Stimulated activated naive CD8-positive, alpha-beta T cell treated with anti-CD3 and anti-CD28 coated beads, Interleukin-15, Interleukin-2, amounts not matched to agents 100 ng/mL and 50 ng/mL, for 24 hours (primary cell): ENCODE measurements around the gene MARCO.

ENCODE experiments used
- H3K27ac Mint-ChIP-seq: one replicate; pipeline ENCODE4 v1.8.0; 2021; ENCODE audit warnings: mild to moderate bottlenecking, mixed read lengths
- H3K27me3 Mint-ChIP-seq: one replicate; pipeline ENCODE4 v1.8.0; 2021; ENCODE audit warnings: mixed read lengths
- H3K36me3 Mint-ChIP-seq: one replicate; pipeline ENCODE4 v1.8.0; 2021; ENCODE audit warnings: low read depth, mixed read lengths
- H3K4me1 Mint-ChIP-seq: one replicate; pipeline ENCODE4 v1.8.0; 2021; ENCODE audit warnings: low read depth, mixed read lengths
- H3K4me3 Mint-ChIP-seq: one replicate; pipeline ENCODE4 v1.8.0; 2021; ENCODE audit warnings: mild to moderate bottlenecking, mixed read lengths
- H3K9me3 Mint-ChIP-seq: one replicate; pipeline ENCODE4 v1.8.0; 2021; ENCODE audit warnings: mixed read lengths

MARCO gene

GRCh38 chr2:118914721-118915453 is 27.1 kb upstream of the MARCO start:
- Mint-ChIP-seq H3K36me3 (no peaks in the 10 kb centered on the region), H3K4me1 (no peaks in the 10 kb centered on the region), H3K27ac (no peak overlapping the region), H3K4me3 (no peak overlapping the region), H3K9me3 (no peaks in the 10 kb centered on the region), H3K27me3 (no peaks in the 10 kb centered on the region)

GRCh38 chr2:118918017-118918416 is 24.0 kb upstream of the MARCO start:
- H3K9me3 Mint-ChIP-seq, result no peaks in the 10 kb centered on the region
- H3K27ac Mint-ChIP-seq, result no peak overlapping the region
- no peaks in the 10 kb centered on the region for H3K4me1 Mint-ChIP-seq
- H3K36me3 Mint-ChIP-seq, result no peaks in the 10 kb centered on the region
- H3K27me3 Mint-ChIP-seq, result no peaks in the 10 kb centered on the region
- H3K4me3 Mint-ChIP-seq, result no peak overlapping the region

- Mint-ChIP-seq H3K4me3 (no peak overlapping the region), H3K27me3 (peaks cover 6% of the 10 kb centered on the region), H3K36me3 (no peaks in the 10 kb centered on the region), H3K4me1 (no peaks in the 10 kb centered on the region), H3K9me3 (no peaks in the 10 kb centered on the region), H3K27ac (no peak overlapping the region)
These were observed 20.3 kb upstream of the MARCO start for GRCh38 chr2:118921646-118922045.

- Mint-ChIP-seq H3K9me3 (no peaks in the 10 kb centered on the region), H3K36me3 (no peaks in the 10 kb centered on the region), H3K27me3 (peaks cover 6% of the 10 kb centered on the region), H3K27ac (no peak overlapping the region), H3K4me3 (no peak overlapping the region), H3K4me1 (no peaks in the 10 kb centered on the region)
These were observed 19.7 kb upstream of the MARCO start for GRCh38 chr2:118922254-118922653.

- Mint-ChIP-seq H3K4me3 (no peak overlapping the region), H3K9me3 (no peaks in the 10 kb centered on the region), H3K4me1 (no peaks in the 10 kb centered on the region), H3K36me3 (no peaks in the 10 kb centered on the region), H3K27me3 (peaks cover 6% of the 10 kb centered on the region), H3K27ac (no peak overlapping the region)
These were observed 18.6 kb upstream of the MARCO start for GRCh38 chr2:118923371-118923770.

GRCh38 chr2:118925476-118925875 is 16.5 kb upstream of the MARCO start:
- H3K27ac Mint-ChIP-seq, result no peak overlapping the region
- no peaks in the 10 kb centered on the region for H3K36me3 Mint-ChIP-seq
- peaks cover 11% of the 10 kb centered on the region for H3K9me3 Mint-ChIP-seq
- no peaks in the 10 kb centered on the region for H3K4me1 Mint-ChIP-seq
- no peak overlapping the region for H3K4me3 Mint-ChIP-seq
- peaks cover 6% of the 10 kb centered on the region for H3K27me3 Mint-ChIP-seq

GRCh38 chr2:118925981-118926380 is 16.0 kb upstream of the MARCO start:
- H3K36me3 Mint-ChIP-seq, result no peaks in the 10 kb centered on the region
- no peak overlapping the region for H3K27ac Mint-ChIP-seq
- no peaks in the 10 kb centered on the region for H3K4me1 Mint-ChIP-seq
- H3K9me3 Mint-ChIP-seq, result peaks cover 15% of the 10 kb centered on the region
- H3K27me3 Mint-ChIP-seq, result peaks cover 6% of the 10 kb centered on the region
- H3K4me3 Mint-ChIP-seq, result no peak overlapping the region

GRCh38 chr2:118929059-118929458 is 12.9 kb upstream of the MARCO start:
- peaks cover 8% of the 10 kb centered on the region for H3K36me3 Mint-ChIP-seq
- peaks cover 24% of the 10 kb centered on the region for H3K9me3 Mint-ChIP-seq
- H3K27ac Mint-ChIP-seq, result no peak overlapping the region
- H3K4me1 Mint-ChIP-seq, result no peaks in the 10 kb centered on the region
- H3K27me3 Mint-ChIP-seq, result peaks cover 4% of the 10 kb centered on the region
- no peak overlapping the region for H3K4me3 Mint-ChIP-seq

GRCh38 chr2:118932949-118933348 is 9.0 kb upstream of the MARCO start:
- Mint-ChIP-seq H3K4me1 (no peaks in the 10 kb centered on the region), H3K9me3 (peaks cover 24% of the 10 kb centered on the region), H3K4me3 (no peak overlapping the region), H3K27me3 (peaks cover 4% of the 10 kb centered on the region), H3K36me3 (peaks cover 8% of the 10 kb centered on the region), H3K27ac (no peak overlapping the region)

GRCh38 chr2:118936306-118936705 is 5.7 kb upstream of the MARCO start:
- Mint-ChIP-seq H3K36me3 (peaks cover 8% of the 10 kb centered on the region), H3K27me3 (peaks cover 4% of the 10 kb centered on the region), H3K4me1 (peaks cover 8% of the 10 kb centered on the region), H3K4me3 (no peak overlapping the region), H3K9me3 (peaks cover 9% of the 10 kb centered on the region), H3K27ac (no peak overlapping the region)

GRCh38 chr2:118936936-118937335 is 5.1 kb upstream of the MARCO start:
- peaks cover 4% of the 10 kb centered on the region for H3K27me3 Mint-ChIP-seq
- H3K4me3 Mint-ChIP-seq, result no peak overlapping the region
- peaks cover 9% of the 10 kb centered on the region for H3K9me3 Mint-ChIP-seq
- peaks cover 8% of the 10 kb centered on the region for H3K4me1 Mint-ChIP-seq
- no peak overlapping the region for H3K27ac Mint-ChIP-seq
- H3K36me3 Mint-ChIP-seq, result peaks cover 8% of the 10 kb centered on the region

GRCh38 chr2:118937817-118938216 is 4.2 kb upstream of the MARCO start:
- Mint-ChIP-seq H3K9me3 (peaks cover 7% of the 10 kb centered on the region), H3K36me3 (peaks cover 7% of the 10 kb centered on the region), H3K4me3 (no peak overlapping the region), H3K4me1 (peaks cover 8% of the 10 kb centered on the region), H3K27me3 (peaks cover 4% of the 10 kb centered on the region), H3K27ac (no peak overlapping the region)

GRCh38 chr2:118939994-118940393 is 2.0 kb upstream of the MARCO start:
- H3K4me1 Mint-ChIP-seq, result peaks cover 8% of the 10 kb centered on the region
- H3K36me3 Mint-ChIP-seq, result no peaks in the 10 kb centered on the region
- no peak overlapping the region for H3K27ac Mint-ChIP-seq
- H3K4me3 Mint-ChIP-seq, result no peak overlapping the region
- H3K27me3 Mint-ChIP-seq, result no peaks in the 10 kb centered on the region
- no peaks in the 10 kb centered on the region for H3K9me3 Mint-ChIP-seq

- peak overlapping the region; percentile 9 for H3K4me3 Mint-ChIP-seq
- H3K36me3 Mint-ChIP-seq, result no peaks in the 10 kb centered on the region
- H3K27me3 Mint-ChIP-seq, result no peaks in the 10 kb centered on the region
- no peaks in the 10 kb centered on the region for H3K9me3 Mint-ChIP-seq
- no peak overlapping the region for H3K27ac Mint-ChIP-seq
- H3K4me1 Mint-ChIP-seq, result peaks cover 8% of the 10 kb centered on the region
These were observed 1.4 kb upstream of the MARCO start for GRCh38 chr2:118940486-118941120.

- Mint-ChIP-seq H3K27ac (no peak overlapping the region), H3K27me3 (peaks cover 4% of the 10 kb centered on the region), H3K36me3 (no peaks in the 10 kb centered on the region), H3K4me3 (no peak overlapping the region), H3K4me1 (peaks cover 8% of the 10 kb centered on the region), H3K9me3 (no peaks in the 10 kb centered on the region)
These were observed 1.3 kb downstream of the MARCO start for GRCh38 chr2:118943286-118943685.

GRCh38 chr2:118945881-118946280 is 3.9 kb downstream of the MARCO start:
- Mint-ChIP-seq H3K27ac (no peak overlapping the region), H3K4me1 (peaks cover 2% of the 10 kb centered on the region), H3K9me3 (no peaks in the 10 kb centered on the region), H3K4me3 (no peak overlapping the region), H3K27me3 (peaks cover 4% of the 10 kb centered on the region), H3K36me3 (no peaks in the 10 kb centered on the region)
